ENCODE data around the gene CD81. TPM values are rescaled to one million over a fixed set of nuclear protein-coding genes. Genes with fewer than 3 reads are reported as not detected.

CD81 gene
- total RNA-seq, 1 experiment from 2014 or later, result 416 TPM

- POLR2A ChIA-PET, result no interaction called here
- BruUV-seq (replicated peaks), result no TSS peak
- no peak for ATAC-seq
- TF ChIP-seq TCF7L2 (IDR thresholded peaks at IDR 0.05; ENCODE audit: low read depth, low read length) (no peak), CTCF (IDR thresholded peaks at IDR 0.05) (no peak)
- H3K9me3 ChIP-seq (ENCODE audit: control insufficient read depth, insufficient read depth, low read depth, low read length), result no peaks in the 10 kb centered on the region
- no peak for DNase-seq (ENCODE audit: low read depth, low spot score)
- no peaks in the 10 kb centered on the region for H3K27me3 ChIP-seq (ENCODE audit: control insufficient read depth, insufficient read depth, low read length)
- in situ Hi-C loops (cut with HindIII; ENCODE audit: low pct_unique_long_range_greater_than_20kb, low sequenced_read_pairs), result no loop called here
- no peaks in the 10 kb centered on the region; the same call in 1 of the 2 replicates for H3K36me3 ChIP-seq (ENCODE audit: control insufficient read depth, insufficient read depth, low read length)
- intact Hi-C loops (cut with micrococcal nuclease; ENCODE audit: unreplicated experiment), result no loop called here
- no peak overlapping the region for H3K4me3 ChIP-seq (ENCODE audit: low read depth in 2 of 2, low read length in 2 of 2)
- no peak overlapping the region for H3K27ac ChIP-seq (ENCODE audit: low read length)
- CTCF ChIA-PET, result no interaction called here
- peaks cover 16% of the 10 kb centered on the region for H3K4me1 ChIP-seq (ENCODE audit: control insufficient read depth, insufficient read depth, low read length)
These were observed 16.2 kb downstream of the CD81 start for GRCh38 chr11:2393111-2393868.

DNA sequence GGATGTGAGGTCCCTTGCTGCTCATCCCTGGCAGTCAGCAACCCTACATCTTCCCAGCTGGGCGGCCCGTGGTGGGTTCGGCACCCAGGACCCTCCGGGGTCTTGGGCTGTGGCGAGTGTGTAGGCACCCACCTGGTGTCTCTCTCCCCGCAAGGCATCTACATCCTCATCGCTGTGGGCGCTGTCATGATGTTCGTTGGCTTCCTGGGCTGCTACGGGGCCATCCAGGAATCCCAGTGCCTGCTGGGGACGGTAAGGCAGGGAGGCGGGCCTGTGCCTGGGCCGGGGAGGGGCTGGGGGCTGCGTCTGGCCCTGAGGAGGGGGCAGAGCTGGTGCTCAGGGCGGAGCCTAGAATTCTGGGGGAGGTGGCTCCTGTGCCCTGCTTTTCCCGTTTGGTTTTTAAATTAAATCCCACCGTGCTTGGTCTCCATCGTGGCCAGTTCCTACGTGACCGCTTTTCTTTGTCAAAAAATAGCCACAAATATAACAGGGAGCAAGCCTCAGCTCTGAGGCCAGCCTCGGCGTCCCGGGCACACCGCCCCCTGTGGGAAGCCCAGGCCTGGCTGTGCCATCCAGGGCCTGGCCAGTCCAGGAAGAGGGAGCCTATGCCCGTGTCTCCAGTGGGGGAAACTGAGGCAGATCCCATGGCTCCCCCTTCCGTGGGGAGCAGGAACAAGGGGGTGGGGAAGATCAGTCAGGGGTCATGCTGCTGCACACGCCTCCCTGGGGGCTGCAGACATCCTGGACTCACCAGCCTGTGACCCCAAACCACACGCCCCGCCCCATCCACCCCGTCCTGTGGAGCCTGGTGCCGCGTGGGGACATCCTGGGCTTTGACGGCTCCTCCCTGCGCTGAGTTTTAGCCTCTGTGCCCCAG, 17.1 kb downstream of the CD81 start:
- Histone ChIP-seq H3K27ac (ENCODE audit: low read length) (no peak overlapping the region), H3K36me3 (ENCODE audit: control insufficient read depth, insufficient read depth, low read length) (no peaks in the 10 kb centered on the region; the same call in 1 of the 2 replicates), H3K4me3 (ENCODE audit: low read depth in 2 of 2, low read length in 2 of 2) (no peak overlapping the region), H3K27me3 (ENCODE audit: control insufficient read depth, insufficient read depth, low read length) (no peaks in the 10 kb centered on the region), H3K4me1 (ENCODE audit: control insufficient read depth, insufficient read depth, low read length) (peaks cover 17% of the 10 kb centered on the region), H3K9me3 (ENCODE audit: control insufficient read depth, insufficient read depth, low read depth, low read length) (no peaks in the 10 kb centered on the region)
- no TSS peak for BruUV-seq (replicated peaks)
- TF ChIP-seq CTCF (IDR thresholded peaks at IDR 0.05) (peak; percentile 40; the same call in 1 of the 2 replicates), TCF7L2 (IDR thresholded peaks at IDR 0.05; ENCODE audit: low read depth, low read length) (no peak), SIN3A (IDR thresholded peaks at IDR 0.05; ENCODE audit: borderline replicate concordance, insufficient read depth, low read depth, low read length) (no peak), POLR2AphosphoS5 (IDR thresholded peaks at IDR 0.05; ENCODE audit: low read depth, low read length) (no peak)
- in situ Hi-C loops (cut with HindIII; ENCODE audit: low pct_unique_long_range_greater_than_20kb, low sequenced_read_pairs) (no loop called here), intact Hi-C loops (cut with micrococcal nuclease; ENCODE audit: unreplicated experiment) (no loop called here)
- DNase-seq (ENCODE audit: low read depth, low spot score) (no peak), ATAC-seq (no peak)
- ChIA-PET CTCF (interaction anchor here (1.0 kb wide), 1 partner anchor 26 kb away, joined by 3 read pairs; no protein-coding TSS in a partner anchor), POLR2A (no interaction called here)

GRCh38 chr11:2394818-2395105, 17.7 kb downstream of the CD81 start:
- intact Hi-C loops (cut with micrococcal nuclease; ENCODE audit: unreplicated experiment) (no loop called here), in situ Hi-C loops (cut with HindIII; ENCODE audit: low pct_unique_long_range_greater_than_20kb, low sequenced_read_pairs) (no loop called here)
- CTCF ChIA-PET, result interaction anchor here (1.0 kb wide), 1 partner anchor 25 kb away, joined by 3 read pairs; no protein-coding TSS in a partner anchor
- Histone ChIP-seq H3K4me3 (ENCODE audit: low read depth in 2 of 2, low read length in 2 of 2) (no peak overlapping the region), H3K27me3 (ENCODE audit: control insufficient read depth, insufficient read depth, low read length) (no peaks in the 10 kb centered on the region), H3K36me3 (ENCODE audit: control insufficient read depth, insufficient read depth, low read length) (no peaks in the 10 kb centered on the region; the same call in 1 of the 2 replicates), H3K9me3 (ENCODE audit: control insufficient read depth, insufficient read depth, low read depth, low read length) (no peaks in the 10 kb centered on the region), H3K27ac (ENCODE audit: low read length) (no peak overlapping the region), H3K4me1 (ENCODE audit: control insufficient read depth, insufficient read depth, low read length) (peaks cover 16% of the 10 kb centered on the region)
- no peak for TF ChIP-seq POLR2AphosphoS5 (IDR thresholded peaks at IDR 0.05; ENCODE audit: low read depth, low read length)
- DNase-seq (ENCODE audit: low read depth, low spot score) (no peak), ATAC-seq (no peak)
- BruUV-seq (replicated peaks), result no TSS peak
- POLR2A ChIA-PET, result no interaction called here
